HepG2 (cell line): ENCODE measurements around the gene CCER1. TPM values are rescaled to one million over a fixed set of nuclear protein-coding genes. Genes with fewer than 3 reads are reported as not detected.

ENCODE experiments used
- ATAC-seq: fragments of 200-7000 bp; cut with Tn5 transposase; 3 replicates; pipeline ENCODE4 v1.9.1; 2020; ENCODE audit warnings: mild to moderate bottlenecking, moderate library complexity
- BruUV-seq: library from RNA; stranded (reverse); fragments of 400-500 nt; replicated peaks from 2 replicates; lab custom pipeline; 2021; lab: Mats Ljungman, UMichigan
- CTCF ChIA-PET: fragments of 300-600 bp; formaldehyde crosslinking; extraction: SDS; loops from one replicate; lab custom pipeline; 2021; ENCODE audit warnings: low total read pairs, inconsistent platforms, low intra/inter-chr PET ratio; lab: Yijun Ruan, JAX
- POLR2A ChIA-PET: fragments of 350-600 bp; sonication (Branson Sonifier 250); formaldehyde crosslinking; loops from one replicate; lab custom pipeline; 2020; ENCODE audit warnings: antibody characterized with exemption, inconsistent platforms; lab: Yijun Ruan, JAX
- DNase-seq: peaks from one replicate; pipeline ENCODE4 v3.0.0-alpha.2; 2015; ENCODE audit warnings: low spot score
- FAIRE-seq: peaks from 3 replicates; lab custom pipeline; 2011; peaks lifted over from hg19 to GRCh38; lab: Jason Lieb, UNC
- H2AFZ ChIP-seq: one replicate; pipeline ENCODE4 v1.6.1; 2011; ENCODE audit warnings: low read length, inconsistent platforms
- H3K27ac ChIP-seq: fragments of 300-600 bp; 3 replicates; pipeline ENCODE4 v1.8.0; 2011; ENCODE audit warnings: mixed run types, mild to moderate bottlenecking, mixed read lengths, low read length, inconsistent platforms; ENCODE audit not compliant: insufficient read depth; ENCODE audit errors: extremely low read length
- H3K27me3 ChIP-seq, 2 experiments: fragments of 200-600 bp in 1 of 2; 2 replicates in 1 of 2; 3 replicates in 1 of 2; pipeline versions ENCODE4 v1.6.0 to v1.8.0; 2011; ENCODE audit warnings: low read length in 2 of 2, mild to moderate bottlenecking in 2 of 2, moderate library complexity in 2 of 2, inconsistent platforms in 1 of 2; ENCODE audit not compliant: insufficient read depth in 2 of 2, control insufficient read depth in 1 of 2
- H3K36me3 ChIP-seq, 2 experiments: fragments of 200-600 bp in 1 of 2; replicated peaks in 1 of 2; 2 replicates in 1 of 2; 3 replicates in 1 of 2; pipeline versions ENCODE4 v1.5.1 to v1.8.0; 2011; ENCODE audit warnings: low read length in 2 of 2, inconsistent platforms in 1 of 2; ENCODE audit not compliant: insufficient read depth in 2 of 2, control insufficient read depth in 1 of 2
- H3K4me1 ChIP-seq: 2 replicates; pipeline ENCODE4 v1.5.1; 2012; ENCODE audit warnings: low read length, inconsistent platforms; ENCODE audit not compliant: insufficient read depth
- H3K4me2 ChIP-seq: 2 replicates; pipeline ENCODE4 v1.6.0; 2011; ENCODE audit warnings: low read depth, low read length, inconsistent platforms
- H3K4me3 ChIP-seq, 3 experiments: fragments of 200-600 bp in 1 of 3; sonication (generic), shearing (Covaris generic) in 1 of 3; replicated peaks in 1 of 3; 2 replicates each; pipeline ENCODE4 v1.5.1; 2011 to 2016; ENCODE audit warnings: low read length in 3 of 3, inconsistent platforms in 2 of 3, low read depth in 2 of 3, mild to moderate bottlenecking in 2 of 3, control low read depth in 1 of 3, mixed read lengths in 1 of 3; ENCODE audit not compliant: insufficient read depth in 1 of 3
- H3K79me2 ChIP-seq: one replicate; pipeline ENCODE4 v1.6.1; 2011; ENCODE audit warnings: low read length, inconsistent platforms; ENCODE audit not compliant: insufficient read depth
- H3K9ac ChIP-seq: 2 replicates; pipeline ENCODE4 v1.6.0; 2011; ENCODE audit warnings: mild to moderate bottlenecking, low read depth, low read length, inconsistent platforms; ENCODE audit not compliant: insufficient read depth
- H3K9me3 ChIP-seq: 2 replicates; pipeline ENCODE4 v1.5.1; 2012; ENCODE audit warnings: mild to moderate bottlenecking, low read length
- H4K20me1 ChIP-seq: 2 replicates; pipeline ENCODE4 v1.6.0; 2011; ENCODE audit warnings: inconsistent platforms, mild to moderate bottlenecking, low read length, moderate library complexity; ENCODE audit not compliant: insufficient read depth
- CCDC6 ChIP-seq: sonication (generic); formaldehyde crosslinking; IDR thresholded peaks from 2 replicates; pipeline ENCODE4 v1.8.1; 2022; ENCODE audit warnings: mild to moderate bottlenecking, missing genetic modification reagents, moderate library complexity
- E2F2 ChIP-seq: sonication (generic); formaldehyde crosslinking; IDR thresholded peaks from 2 replicates; pipeline ENCODE4 v1.4.0; 2020; ENCODE audit warnings: missing genetic modification reagents, borderline replicate concordance
- GABPA ChIP-seq, 2 experiments: IDR thresholded peaks; 2 replicates each; pipeline ENCODE4 v1.6.1; 2011 to 2016; ENCODE audit warnings: low read depth in 2 of 2, low read length in 1 of 2, missing biosample characterization in 1 of 2, missing genetic modification characterization in 1 of 2
- KLF16 ChIP-seq, 2 experiments: sonication (generic) in 1 of 2; formaldehyde crosslinking in 1 of 2; IDR thresholded peaks; 2 replicates each; pipeline versions ENCODE4 v1.6.1 to v1.8.0; 2016 to 2023; ENCODE audit warnings: missing genetic modification reagents in 2 of 2, missing compliant biosample characterization in 1 of 2
- MYNN ChIP-seq: sonication (generic); formaldehyde crosslinking; IDR thresholded peaks from 2 replicates; pipeline ENCODE4 v1.4.0; 2020; ENCODE audit warnings: mild to moderate bottlenecking, low read depth, missing genetic modification reagents
- NAIF1 ChIP-seq: sonication (generic); formaldehyde crosslinking; IDR thresholded peaks from 2 replicates; pipeline ENCODE4 v1.5.0; 2020; ENCODE audit warnings: mild to moderate bottlenecking, missing genetic modification reagents, borderline replicate concordance
- RXRA ChIP-seq: sonication (generic); formaldehyde crosslinking; IDR thresholded peaks from 2 replicates; pipeline ENCODE4 v1.5.1; 2020; ENCODE audit warnings: missing genetic modification reagents
- SATB2 ChIP-seq: sonication (generic); formaldehyde crosslinking; IDR thresholded peaks from 2 replicates; pipeline ENCODE4 v1.5.0; 2020; ENCODE audit warnings: missing genetic modification reagents
- SMYD3 ChIP-seq: sonication (generic); formaldehyde crosslinking; IDR thresholded peaks from 2 replicates; pipeline ENCODE4 v1.8.1; 2023; ENCODE audit warnings: mild to moderate bottlenecking, missing genetic modification reagents
- ZNF10 ChIP-seq: sonication (generic); formaldehyde crosslinking; IDR thresholded peaks from 2 replicates; pipeline ENCODE4 v1.4.0; 2020; ENCODE audit warnings: mild to moderate bottlenecking, low read depth, missing genetic modification reagents, borderline replicate concordance
- ZNF441 ChIP-seq: sonication (generic); formaldehyde crosslinking; IDR thresholded peaks from 2 replicates; pipeline ENCODE4 v1.7.0; 2021; ENCODE audit warnings: missing genetic modification reagents, borderline replicate concordance
- ZNF790 ChIP-seq: sonication (generic); formaldehyde crosslinking; IDR thresholded peaks from 2 replicates; pipeline ENCODE4 v1.8.0; 2022; ENCODE audit warnings: missing genetic modification reagents, mild to moderate bottlenecking, borderline replicate concordance
- WGBS: methylation state at CpG from one replicate; pipeline ENCODE4 v1.1.6; 2017; ENCODE audit warnings: low lambda C conversion rate; 5-methylcytosine and 5-hydroxymethylcytosine counted together
- in situ Hi-C: cut with HindIII; loops from 2 replicates; pipeline ENCODE4 v1.10.0; 2017; ENCODE audit warnings: low pct_unique_long_range_greater_than_20kb; ENCODE audit not compliant: extremely low pct_ligation_motif_present
- intact Hi-C: fragments of 100-400 bp; cut with micrococcal nuclease; formaldehyde crosslinking; loops from one replicate; pipeline ENCODE4 v1.10.0; 2022; ENCODE audit not compliant: unreplicated experiment
- polyA plus RNA-seq, 8 experiments: library from polyadenylated mRNA; depleted of rRNA in 3 of 8; stranded (reverse) in 7 of 8; unstranded in 1 of 8; fragments of >200 nt; fragmentation: Illumina TruSeq in 4 of 8; extraction: Trizol in 4 of 8; gene quantifications; 2 replicates each; pipeline versions ENCODE4 v1.2.1 to v1.2.3, GENCODE V29; 2011 to 2016; ENCODE audit warnings: low read depth in 4 of 8, missing spikeins in 1 of 8, mixed read lengths in 1 of 8; ENCODE audit not compliant: insufficient read depth in 1 of 8
- total RNA-seq, 5 experiments: library from RNA; depleted of rRNA; stranded (reverse); fragments of >200 nt; fragmentation: Illumina TruSeq; extraction: Trizol; gene quantifications; 2 replicates each; pipeline ENCODE4 v1.2.3, GENCODE V29; 2016; ENCODE audit warnings: low read depth in 1 of 5

Gene CCER1
- total and polyA plus RNA-seq, 2 of the 13 experiments (the other 11 are each of a cell fraction or from before 2014, with no cell fraction given) = not detected

DNA sequence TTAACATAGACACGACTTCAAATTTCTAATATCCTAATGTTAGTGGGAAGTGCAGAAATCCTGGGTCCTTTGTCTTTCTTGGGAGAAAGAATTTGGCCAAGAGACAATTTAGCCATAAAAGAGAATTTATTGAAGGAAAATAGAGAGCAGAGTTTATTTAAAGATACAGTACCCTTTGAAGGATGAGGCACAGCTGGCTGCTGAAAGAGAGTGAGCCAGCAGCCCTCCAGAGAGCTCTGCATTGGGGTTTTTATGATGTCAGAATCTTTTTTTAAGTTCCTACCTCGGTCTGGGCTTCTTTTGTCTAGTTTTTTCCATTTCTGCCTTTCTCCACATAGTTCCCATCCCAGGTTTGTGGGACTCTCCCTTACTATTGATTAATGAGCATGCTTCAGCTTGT, 37.5 kb downstream of the CCER1 start:
- ATAC-seq = no peak
- no peaks in the 10 kb centered on the region; a peak in 1 of 5 replicates for H3K27me3 ChIP-seq
- no peak overlapping the region for H3K27ac ChIP-seq
- no peak overlapping the region for H3K4me2 ChIP-seq
- in situ Hi-C loops (no loop called here), intact Hi-C loops (no loop called here)
- no TSS peak for BruUV-seq
- no peak for DNase-seq
- no peaks in the 10 kb centered on the region for H3K9me3 ChIP-seq
- ChIA-PET CTCF (no interaction called here), POLR2A (no interaction called here)
- H3K4me3 ChIP-seq = no peak overlapping the region
- H3K4me1 ChIP-seq = no peaks in the 10 kb centered on the region
- no peak overlapping the region for H3K9ac ChIP-seq
- 0% methylated on average over 2 of the region's 2 CpGs for WGBS
- H3K36me3 ChIP-seq = no peaks in the 10 kb centered on the region
- no peaks in the 10 kb centered on the region for H3K79me2 ChIP-seq
- no peak for FAIRE-seq
- TF ChIP-seq ZNF790 (CRISPR knock-in tag) = no peak
- no peak for TF ChIP-seq ZNF441 (CRISPR knock-in tag)
- no peak for TF ChIP-seq E2F2 (CRISPR knock-in tag)
- H4K20me1 ChIP-seq = no peaks in the 10 kb centered on the region
- H2AFZ ChIP-seq = no peak overlapping the region

DNA sequence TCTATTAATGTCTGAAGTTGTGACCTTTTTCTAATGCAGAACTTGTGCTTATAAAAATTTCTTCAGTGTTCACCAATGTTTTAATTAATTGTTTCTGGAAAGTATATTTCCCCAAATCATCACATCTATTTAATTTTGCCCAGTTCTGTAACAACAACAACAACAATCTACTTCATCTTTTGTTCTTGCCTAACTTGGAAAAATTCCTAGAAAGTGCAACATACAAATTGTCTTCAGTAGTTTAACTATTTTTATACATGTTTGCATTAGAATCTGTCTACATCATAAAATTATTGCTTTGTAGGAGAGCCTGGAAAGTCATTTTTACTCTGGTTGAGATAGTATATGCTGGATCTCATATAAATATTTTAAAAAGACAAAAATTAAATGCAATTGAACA, 38.5 kb downstream of the CCER1 start:
- no peaks in the 10 kb centered on the region; a peak in 1 of 5 replicates for H3K27me3 ChIP-seq
- no peak for DNase-seq
- BruUV-seq = no TSS peak
- H3K9me3 ChIP-seq = no peaks in the 10 kb centered on the region
- H2AFZ ChIP-seq = no peak overlapping the region
- CTCF ChIA-PET = no interaction called here
- in situ Hi-C loops = no loop called here
- H4K20me1 ChIP-seq = no peaks in the 10 kb centered on the region
- no peaks in the 10 kb centered on the region for H3K79me2 ChIP-seq
- H3K9ac ChIP-seq = no peak overlapping the region
- no peak for TF ChIP-seq SATB2 (CRISPR knock-in tag)
- TF ChIP-seq ZNF10 (CRISPR knock-in tag) = no peak
- no peak for TF ChIP-seq RXRA (CRISPR knock-in tag)
- no peak for TF ChIP-seq KLF16 (CRISPR knock-in tag; IDR thresholded peaks at IDR 0.05)
- TF ChIP-seq NAIF1 (CRISPR knock-in tag) = no peak
- no peak for TF ChIP-seq CCDC6 (CRISPR knock-in tag)
- no peak for TF ChIP-seq MYNN (CRISPR knock-in tag)
- no peak for TF ChIP-seq SMYD3
- TF ChIP-seq GABPA (IDR thresholded peaks at IDR 0.05; ENCODE audit: low read depth, low read length) = no peak
- TF ChIP-seq GABPA (CRISPR knock-in tag; IDR thresholded peaks at IDR 0.05; ENCODE audit: low read depth) = no peak
- TF ChIP-seq, all 625 proteins: peak for 0
- no peak overlapping the region for H3K4me2 ChIP-seq
- H3K27ac ChIP-seq = no peak overlapping the region
- ATAC-seq (no peak), FAIRE-seq (no peak)
- no peak overlapping the region for H3K4me3 ChIP-seq
- no peaks in the 10 kb centered on the region for H3K4me1 ChIP-seq
- intact Hi-C loops = no loop called here
- POLR2A ChIA-PET = no interaction called here
- no peaks in the 10 kb centered on the region for H3K36me3 ChIP-seq
